Renal pelvis (tissue), 12 donors: ENCODE data around the gene MGAT3. TPM values are rescaled to one million over a fixed set of nuclear protein-coding genes. Genes with fewer than 3 reads are reported as not detected.
"Not testable (repeated sequence)": the region's sequence is repeated elsewhere in the genome, so short reads cannot be mapped to it uniquely, and the experiment has no call there.

ENCODE experiments used
- DNase-seq: peaks from one replicate; pipeline ENCODE4 v3.0.0-alpha.2; 2013
- long read RNA-seq, 16 experiments: transcript quantifications; one replicate each; lab custom pipeline, GENCODE V29; 2026
- polyA plus RNA-seq, 3 donors: library from polyadenylated mRNA; unstranded; fragments of 120-200 nt; gene quantifications; one replicate each; pipeline ENCODE4 v1.2.1, GENCODE V29; 2013; ENCODE audit not compliant: insufficient read length in 3 of 3

MGAT3 gene
- polyA plus RNA-seq, result 10 to 100 TPM; 31.2 to 32.6 (median 31.3) TPM
- long read RNA-seq, donor 1, full-length matches to known transcripts, result 2 of 2 reads
- long read RNA-seq, donor 1, partial matches to known transcripts, result 0 of 2 reads
- long read RNA-seq, donor 1, other reads (novel, unspliced or antisense), result 0 of 2 reads
- long read RNA-seq, donor 2, full-length matches to known transcripts, result 6 of 6 reads
- long read RNA-seq, donor 2, partial matches to known transcripts, result 0 of 6 reads
- long read RNA-seq, donor 2, other reads (novel, unspliced or antisense), result 0 of 6 reads
- long read RNA-seq, donor 3, full-length matches to known transcripts, result 2 of 2 reads
- long read RNA-seq, donor 3, partial matches to known transcripts, result 0 of 2 reads
- long read RNA-seq, donor 3, other reads (novel, unspliced or antisense), result 0 of 2 reads
- long read RNA-seq, donor 4, full-length matches to known transcripts, result 7 of 7 reads
- long read RNA-seq, donor 4, partial matches to known transcripts, result 0 of 7 reads
- long read RNA-seq, donor 4, other reads (novel, unspliced or antisense), result 0 of 7 reads
- long read RNA-seq, donor 5, full-length matches to known transcripts, result 4 of 4 reads
- long read RNA-seq, donor 5, partial matches to known transcripts, result 0 of 4 reads
- long read RNA-seq, donor 5, other reads (novel, unspliced or antisense), result 0 of 4 reads
- long read RNA-seq, donor 6, full-length matches to known transcripts, result 5 of 27 reads
- long read RNA-seq, donor 6, partial matches to known transcripts, result 22 of 27 reads
- long read RNA-seq, donor 6, other reads (novel, unspliced or antisense), result 0 of 27 reads
- long read RNA-seq, donor 7, full-length matches to known transcripts, result 16 of 16 reads
- long read RNA-seq, donor 7, partial matches to known transcripts, result 0 of 16 reads
- long read RNA-seq, donor 7, other reads (novel, unspliced or antisense), result 0 of 16 reads
- long read RNA-seq, donor 8, full-length matches to known transcripts, result 1 of 1 reads
- long read RNA-seq, donor 8, partial matches to known transcripts, result 0 of 1 reads
- long read RNA-seq, donor 8, other reads (novel, unspliced or antisense), result 0 of 1 reads
- long read RNA-seq, donor 9, full-length matches to known transcripts, result 6 of 6 reads
- long read RNA-seq, donor 9, partial matches to known transcripts, result 0 of 6 reads
- long read RNA-seq, donor 9, other reads (novel, unspliced or antisense), result 0 of 6 reads
- long read RNA-seq, donor 10, full-length matches to known transcripts, result 7 of 7 reads
- long read RNA-seq, donor 10, partial matches to known transcripts, result 0 of 7 reads
- long read RNA-seq, donor 10, other reads (novel, unspliced or antisense), result 0 of 7 reads
- long read RNA-seq, donor 11, full-length matches to known transcripts, result 5 of 5 reads
- long read RNA-seq, donor 11, partial matches to known transcripts, result 0 of 5 reads
- long read RNA-seq, donor 11, other reads (novel, unspliced or antisense), result 0 of 5 reads
- long read RNA-seq, donor 12, full-length matches to known transcripts, result 9 of 9 reads
- long read RNA-seq, donor 12, partial matches to known transcripts, result 0 of 9 reads
- long read RNA-seq, donor 12, other reads (novel, unspliced or antisense), result 0 of 9 reads
- long read RNA-seq, donor 13, full-length matches to known transcripts, result 4 of 4 reads
- long read RNA-seq, donor 13, partial matches to known transcripts, result 0 of 4 reads
- long read RNA-seq, donor 13, other reads (novel, unspliced or antisense), result 0 of 4 reads
- long read RNA-seq, donor 14, full-length matches to known transcripts, result 12 of 12 reads
- long read RNA-seq, donor 14, partial matches to known transcripts, result 0 of 12 reads
- long read RNA-seq, donor 14, other reads (novel, unspliced or antisense), result 0 of 12 reads
- long read RNA-seq, donor 15, full-length matches to known transcripts, result 4 of 4 reads
- long read RNA-seq, donor 15, partial matches to known transcripts, result 0 of 4 reads
- long read RNA-seq, donor 15, other reads (novel, unspliced or antisense), result 0 of 4 reads
- long read RNA-seq, donor 16, result 0 reads

DNA sequence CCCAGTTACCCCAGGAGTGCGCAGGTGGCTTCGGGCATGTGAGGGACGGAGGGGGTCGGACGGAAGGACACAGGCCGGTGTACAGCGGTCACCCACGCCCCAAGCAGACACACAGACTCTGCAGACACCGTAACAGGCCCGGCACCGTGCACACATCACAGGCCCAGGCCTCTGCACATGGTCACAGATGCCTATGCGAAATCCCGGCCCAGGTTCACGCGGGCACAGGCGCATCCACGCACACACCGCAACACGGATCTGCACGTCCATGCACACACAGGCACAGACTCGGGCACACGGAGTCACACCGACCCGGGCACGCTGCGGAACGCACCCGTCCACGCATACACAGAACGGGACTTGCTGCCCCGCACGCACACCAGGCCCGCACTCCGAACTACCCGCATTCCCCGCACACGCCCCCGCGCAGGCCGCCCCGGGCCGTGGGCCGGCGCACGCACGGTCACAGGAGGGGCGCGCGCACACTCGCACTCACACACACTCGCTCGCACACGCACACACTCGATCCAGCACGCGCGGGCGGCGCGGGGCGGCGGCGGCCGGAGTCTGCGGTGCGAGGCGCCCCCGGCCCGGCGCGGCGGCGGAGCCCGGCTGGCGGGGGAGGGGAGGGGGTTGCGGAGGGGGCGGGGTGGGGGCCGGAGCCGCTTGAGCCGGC, at the start of gene MGAT3:
TSS of gene MGAT3 (plus strand) at position 491 of the 676 bp plus-strand sequence. CDS start 30,336 bp downstream, outside the sequence.
- no peak for DNase-seq

- DNase-seq, result no peak
Observed at GRCh38 chr22:39408173-39408572, 48.6 kb upstream of the MGAT3 start.

DNA sequence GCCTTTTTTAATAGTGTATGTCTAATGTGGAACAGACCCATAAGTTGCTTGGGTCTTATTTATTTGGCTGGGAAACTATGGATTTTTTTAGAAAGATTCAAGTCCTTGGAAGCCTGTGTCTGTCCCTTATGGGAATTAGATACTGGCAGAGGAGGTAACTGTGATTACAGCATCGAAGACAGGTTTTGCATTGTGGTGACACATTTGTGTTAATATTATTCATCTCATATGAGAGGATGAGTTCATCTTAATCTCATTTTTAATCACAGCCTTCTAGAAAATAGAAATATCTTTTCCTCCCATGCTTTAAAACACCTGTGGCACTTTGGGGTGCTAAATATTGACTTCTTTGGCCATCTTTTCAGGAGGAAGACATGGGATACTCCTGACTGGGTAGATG, 48.0 kb upstream of the MGAT3 start:
- DNase-seq, result no peak

DNA sequence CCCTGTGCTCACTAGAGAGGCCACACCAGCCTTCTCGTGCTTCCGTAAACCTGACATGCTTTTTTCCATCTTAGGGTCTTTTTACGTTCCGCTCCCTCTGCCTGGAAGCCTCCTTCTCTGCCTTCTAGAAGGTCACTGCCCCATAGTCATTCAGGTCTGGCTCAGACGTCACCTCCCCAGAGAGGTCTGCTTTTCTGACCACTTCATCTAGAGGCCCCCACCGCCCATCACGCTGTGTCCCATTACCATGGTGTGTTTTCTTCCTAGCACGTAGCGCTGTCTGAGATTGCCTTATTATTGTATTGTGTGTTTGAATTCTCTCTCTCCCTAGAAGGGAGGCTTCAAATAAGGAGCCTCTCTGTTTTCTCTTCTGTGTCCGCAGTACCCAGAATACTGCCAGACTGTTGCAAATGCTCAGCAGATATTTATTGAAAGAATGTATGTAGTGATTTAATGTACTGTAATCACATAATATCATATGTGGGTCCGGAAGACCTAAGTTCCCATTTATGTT, 47.2 kb upstream of the MGAT3 start:
- DNase-seq, result no peak

- DNase-seq, result no peak
Observed at GRCh38 chr22:39410264-39410663, 46.5 kb upstream of the MGAT3 start.

- DNase-seq, result not testable (repeated sequence)
Observed at GRCh38 chr22:39411828-39412365, 44.9 kb upstream of the MGAT3 start.

GRCh38 chr22:39413204-39413603, 43.6 kb upstream of the MGAT3 start:
- not testable (repeated sequence) for DNase-seq

DNA sequence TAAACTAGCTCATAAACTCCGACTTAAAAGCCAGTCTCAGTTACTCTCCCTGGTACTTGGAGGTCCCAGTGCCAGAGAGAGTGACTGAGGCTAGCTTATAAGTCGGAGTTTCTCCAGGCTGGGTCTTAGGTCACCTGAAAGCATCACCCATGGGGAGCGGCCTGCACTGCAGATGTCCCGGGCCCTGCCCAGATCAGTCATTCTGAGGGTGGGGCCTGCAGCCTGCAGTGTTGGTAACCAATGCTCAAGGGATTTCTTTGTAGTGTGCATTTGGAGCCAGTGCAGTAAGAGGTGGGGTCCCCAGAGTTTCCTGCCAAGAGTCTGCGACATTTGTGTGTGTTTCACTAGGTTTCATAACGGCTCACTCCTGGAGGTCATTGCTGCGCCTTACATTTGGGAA, 42.4 kb upstream of the MGAT3 start:
- DNase-seq, result no peak

- no peak for DNase-seq
Observed at GRCh38 chr22:39414886-39415285, 41.9 kb upstream of the MGAT3 start.

GRCh38 chr22:39415506-39415905, 41.3 kb upstream of the MGAT3 start:
- DNase-seq, result no peak

GRCh38 chr22:39416319-39416718, 40.5 kb upstream of the MGAT3 start:
- no peak for DNase-seq

- DNase-seq, result no peak
Observed at GRCh38 chr22:39417641-39418040, 39.2 kb upstream of the MGAT3 start.

DNA sequence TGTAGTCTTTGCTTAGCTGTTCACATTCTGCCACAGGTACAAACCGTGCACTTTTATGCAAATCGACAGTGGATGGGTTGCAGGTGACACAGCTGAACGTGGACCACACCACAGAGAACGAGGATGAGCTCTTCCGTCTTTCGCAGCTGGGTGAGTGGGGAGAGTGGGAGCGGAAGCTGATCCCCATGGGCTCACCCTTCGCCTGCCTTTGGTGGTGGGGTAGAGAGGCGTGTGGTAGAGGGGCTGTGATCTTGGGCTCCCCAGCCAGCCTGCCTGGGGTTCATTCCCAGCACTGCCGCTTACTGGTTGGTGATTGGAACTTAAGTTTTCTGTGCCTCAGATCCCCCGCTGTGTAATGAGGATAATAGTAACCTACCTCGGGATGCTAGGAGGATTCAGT, 38.1 kb upstream of the MGAT3 start:
- DNase-seq, result no peak

DNA sequence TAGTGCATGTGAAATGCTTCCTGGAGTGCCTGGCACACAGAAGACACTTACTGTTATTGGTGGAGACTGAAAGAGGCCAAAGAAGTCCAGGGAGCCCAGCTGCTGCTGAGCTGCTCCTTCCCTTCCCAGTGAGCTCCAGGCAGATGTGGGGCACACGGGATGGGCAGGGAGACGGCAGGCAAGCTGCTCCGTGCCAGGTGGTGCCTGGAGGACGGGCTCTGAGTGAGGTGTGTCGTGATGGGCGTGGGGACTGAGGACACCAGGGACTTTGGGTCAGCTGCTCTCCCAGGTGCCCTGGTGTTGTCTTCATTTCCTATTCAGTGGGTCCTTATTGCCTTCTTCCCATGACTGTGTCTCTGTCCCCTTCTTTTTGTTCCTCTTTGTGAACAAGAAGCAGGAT, 37.7 kb upstream of the MGAT3 start:
- no peak for DNase-seq

DNA sequence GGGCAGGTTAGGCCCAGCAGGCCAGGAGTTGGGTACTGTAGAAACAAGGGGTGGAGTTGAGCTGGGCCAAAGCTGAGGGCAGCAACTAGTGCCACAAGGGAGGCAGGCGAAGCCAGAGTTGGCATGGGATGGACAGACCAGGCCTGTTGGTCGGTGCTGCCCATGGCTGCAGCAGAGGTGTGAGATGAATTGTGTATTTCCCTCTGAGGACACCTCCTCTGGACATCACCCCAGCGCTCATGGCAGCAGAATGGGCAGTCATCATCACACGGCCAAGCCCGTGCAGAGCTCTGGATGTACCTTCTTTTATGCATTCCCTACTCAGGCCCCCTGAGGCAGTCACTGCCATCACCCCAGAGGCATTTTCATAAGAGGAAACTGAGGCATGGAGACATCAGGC, 36.9 kb upstream of the MGAT3 start:
- no peak for DNase-seq

- no peak for DNase-seq
Observed at GRCh38 chr22:39421691-39422090, 35.1 kb upstream of the MGAT3 start.

- DNase-seq, result no peak
Observed at GRCh38 chr22:39422101-39422500, 34.7 kb upstream of the MGAT3 start.

- no peak for DNase-seq
Observed at GRCh38 chr22:39422721-39423120, 34.1 kb upstream of the MGAT3 start.

DNA sequence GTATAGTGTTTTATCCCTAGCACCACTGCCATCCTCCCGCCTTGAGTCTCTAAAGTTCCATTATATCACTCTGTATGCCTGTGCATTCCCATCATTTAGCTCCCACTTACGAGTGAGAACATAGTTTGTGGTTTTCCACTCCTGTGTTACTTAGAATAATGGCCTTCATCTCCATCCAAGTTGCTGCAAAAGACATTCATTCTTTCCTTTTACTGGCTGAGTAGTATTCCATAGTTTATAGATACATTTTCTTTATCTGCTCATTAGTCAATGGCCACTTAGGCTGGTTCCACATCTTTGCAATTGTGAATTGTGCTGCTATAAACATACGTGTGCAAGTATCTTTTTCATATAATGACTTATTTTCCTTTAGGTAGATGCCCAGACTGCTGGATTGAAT, 32.8 kb upstream of the MGAT3 start:
- DNase-seq, result no peak
